Tibial nerve (tissue), 4 donors: ENCODE measurements around the gene STXBP6. TPM values are rescaled to one million over a fixed set of nuclear protein-coding genes. Genes with fewer than 3 reads are reported as not detected.
A peak's percentile ranks its signal among the peaks of the same experiment; 100 is the strongest.

Experiments used
- DNase-seq, 2 donors: peaks; one replicate each; pipeline ENCODE4 v3.0.0-alpha.2; 2019; ENCODE audit warnings: low spot score in 2 of 2
- H3K27ac ChIP-seq, 4 donors: fragments of 200-600 bp; sonication (generic) in 3 of 4; one replicate each; pipeline ENCODE4 v1.5.1; 2017 to 2019; ENCODE audit warnings: mild to moderate bottlenecking in 1 of 4
- H3K27me3 ChIP-seq, 2 donors: fragments of 200-600 bp; sonication (generic) in 1 of 2; one replicate each; pipeline versions ENCODE4 v1.5.1 to v1.6.0; 2017 to 2019
- H3K36me3 ChIP-seq, 3 donors: fragments of 200-600 bp; sonication (generic); one replicate each; pipeline ENCODE4 v1.5.1; 2018 to 2019
- H3K4me1 ChIP-seq, 4 donors: fragments of 200-600 bp; sonication (generic) in 3 of 4; one replicate each; pipeline ENCODE4 v1.5.1; 2017 to 2019
- H3K4me3 ChIP-seq, 4 donors: fragments of 200-600 bp; sonication (generic) in 3 of 4; one replicate each; pipeline ENCODE4 v1.5.1; 2017 to 2019; ENCODE audit warnings: mild to moderate bottlenecking in 1 of 4, moderate library complexity in 1 of 4
- H3K9me3 ChIP-seq, 4 donors: fragments of 200-600 bp; sonication (generic) in 3 of 4; one replicate each; pipeline ENCODE4 v1.5.1; 2017 to 2019
- EP300 ChIP-seq, 2 donors: sonication (generic); formaldehyde crosslinking; IDR thresholded peaks; one replicate each; pipeline ENCODE4 v1.6.1; 2017; ENCODE audit warnings: antibody characterized with exemption in 2 of 2, mild to moderate bottlenecking in 1 of 2
- POLR2A ChIP-seq, 2 donors: fragments of 450-650 bp; IDR thresholded peaks; one replicate each; pipeline ENCODE4 v1.6.1; 2017; ENCODE audit warnings: antibody characterized with exemption in 2 of 2, mild to moderate bottlenecking in 2 of 2, moderate library complexity in 2 of 2
- WGBS, 2 donors: methylation state at CpG; one replicate each; pipeline ENCODE4 v1.1.5; 2018; 5-methylcytosine and 5-hydroxymethylcytosine counted together
- total RNA-seq, 4 donors: library from RNA; depleted of rRNA; stranded (reverse); fragments of >200 nt; gene quantifications; one replicate each; pipeline ENCODE4 v1.1.0, GENCODE V29; 2016
- TF ChIP-seq, protein P1 (sequence below), 5 experiments: fragments of 200-600 bp in 3 of 5; fragments of 450-650 bp in 2 of 5; sonication (generic) in 3 of 5; IDR thresholded peaks; one replicate each; pipeline ENCODE4 v1.5.1; 2016 to 2019; ENCODE audit warnings: antibody characterized with exemption in 5 of 5, mild to moderate bottlenecking in 3 of 5, moderate library complexity in 2 of 5

STXBP6 gene
- total RNA-seq, 4 donors from 2014 or later: 12.6 to 42.6 (median 33.5) TPM

DNA sequence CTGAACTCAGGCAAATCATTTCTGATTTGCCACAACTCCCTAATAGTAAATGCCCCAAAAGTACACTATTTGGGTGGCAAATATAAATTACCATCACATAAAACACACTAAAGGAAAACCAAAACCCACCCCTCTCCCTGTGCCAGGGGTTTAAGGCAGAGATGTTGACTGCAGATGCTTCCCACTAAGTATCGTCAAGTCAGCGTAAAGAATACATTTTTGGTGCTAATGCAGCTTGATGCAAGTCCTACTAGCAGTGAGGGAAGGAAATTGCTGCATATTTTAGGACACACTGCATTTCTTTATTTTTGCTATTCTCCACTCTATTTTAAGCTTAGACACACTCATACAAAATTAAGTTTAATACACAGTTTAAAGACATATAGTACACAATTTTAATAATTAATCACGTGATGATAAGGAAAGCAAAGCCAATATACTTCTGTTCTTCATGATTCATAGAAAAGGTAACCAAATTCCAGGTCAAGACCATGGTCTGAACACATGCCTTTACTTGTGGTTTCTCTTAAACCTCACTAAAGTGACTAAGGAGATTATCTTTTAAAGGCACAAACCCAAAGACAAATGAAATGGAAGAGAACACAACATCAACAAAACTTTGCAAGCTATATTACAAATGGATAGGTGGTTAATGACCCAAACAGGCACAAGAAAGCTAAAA is 162.2 kb downstream of the STXBP6 start:
- Histone ChIP-seq H3K9me3 (peaks cover 0 to 13% (median 0%) of the 10 kb centered on the region in 4 donors), H3K27ac (no peak overlapping the region), H3K4me3 (no peak overlapping the region), H3K36me3 (no peaks in the 10 kb centered on the region), H3K27me3 (no peaks in the 10 kb centered on the region), H3K4me1 (peaks cover 0 to 6% (median 0%) of the 10 kb centered on the region in 4 donors)
- peak in 1 of 2 donors; percentile 45 for TF ChIP-seq EP300 (IDR thresholded peaks at IDR 0.05)
- TF ChIP-seq, protein P1, sequence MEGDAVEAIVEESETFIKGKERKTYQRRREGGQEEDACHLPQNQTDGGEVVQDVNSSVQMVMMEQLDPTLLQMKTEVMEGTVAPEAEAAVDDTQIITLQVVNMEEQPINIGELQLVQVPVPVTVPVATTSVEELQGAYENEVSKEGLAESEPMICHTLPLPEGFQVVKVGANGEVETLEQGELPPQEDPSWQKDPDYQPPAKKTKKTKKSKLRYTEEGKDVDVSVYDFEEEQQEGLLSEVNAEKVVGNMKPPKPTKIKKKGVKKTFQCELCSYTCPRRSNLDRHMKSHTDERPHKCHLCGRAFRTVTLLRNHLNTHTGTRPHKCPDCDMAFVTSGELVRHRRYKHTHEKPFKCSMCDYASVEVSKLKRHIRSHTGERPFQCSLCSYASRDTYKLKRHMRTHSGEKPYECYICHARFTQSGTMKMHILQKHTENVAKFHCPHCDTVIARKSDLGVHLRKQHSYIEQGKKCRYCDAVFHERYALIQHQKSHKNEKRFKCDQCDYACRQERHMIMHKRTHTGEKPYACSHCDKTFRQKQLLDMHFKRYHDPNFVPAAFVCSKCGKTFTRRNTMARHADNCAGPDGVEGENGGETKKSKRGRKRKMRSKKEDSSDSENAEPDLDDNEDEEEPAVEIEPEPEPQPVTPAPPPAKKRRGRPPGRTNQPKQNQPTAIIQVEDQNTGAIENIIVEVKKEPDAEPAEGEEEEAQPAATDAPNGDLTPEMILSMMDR (IDR thresholded peaks at IDR 0.05): no peak
- no peak for DNase-seq
- WGBS, 2 donors: 86 to 91% methylated on average over 3 of the region's 3 CpGs

DNA sequence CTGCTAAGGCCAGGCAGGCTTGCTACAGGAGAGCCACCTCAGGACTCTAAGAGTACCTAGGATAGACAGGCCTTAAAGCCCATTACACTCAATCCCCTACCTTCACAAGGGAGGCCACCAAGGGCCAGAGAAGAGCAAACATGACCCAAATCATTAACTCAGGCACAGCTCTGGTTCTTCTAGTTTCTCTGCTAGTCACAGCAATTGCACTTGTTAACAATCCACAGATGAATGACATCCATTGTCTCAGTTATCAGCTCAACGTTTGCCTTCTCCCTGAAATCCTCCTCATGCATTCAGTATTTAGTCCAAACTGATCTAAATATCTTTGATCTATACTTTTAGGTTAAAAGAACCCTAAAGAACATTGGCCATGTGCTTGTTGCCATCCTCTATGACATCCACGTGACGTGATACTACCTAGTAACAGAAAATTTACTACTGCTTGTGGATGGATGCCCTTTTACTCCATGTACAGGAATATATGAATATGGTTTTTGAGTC is 164.5 kb downstream of the STXBP6 start:
- DNase-seq: no peak
- 70 to 76% methylated on average over 3 of the region's 3 CpGs for WGBS, 2 donors
- Histone ChIP-seq H3K9me3 (peaks cover 0 to 5% (median 0%) of the 10 kb centered on the region in 4 donors), H3K27ac (no peak overlapping the region), H3K36me3 (no peaks in the 10 kb centered on the region), H3K4me3 (no peak overlapping the region), H3K4me1 (peaks cover 0 to 17% (median 5%) of the 10 kb centered on the region in 4 donors), H3K27me3 (no peaks in the 10 kb centered on the region)
- TF ChIP-seq POLR2A (IDR thresholded peaks at IDR 0.05): no peak
- TF ChIP-seq, protein P1 (IDR thresholded peaks at IDR 0.05): no peak
- TF ChIP-seq EP300 (IDR thresholded peaks at IDR 0.05): no peak

DNA sequence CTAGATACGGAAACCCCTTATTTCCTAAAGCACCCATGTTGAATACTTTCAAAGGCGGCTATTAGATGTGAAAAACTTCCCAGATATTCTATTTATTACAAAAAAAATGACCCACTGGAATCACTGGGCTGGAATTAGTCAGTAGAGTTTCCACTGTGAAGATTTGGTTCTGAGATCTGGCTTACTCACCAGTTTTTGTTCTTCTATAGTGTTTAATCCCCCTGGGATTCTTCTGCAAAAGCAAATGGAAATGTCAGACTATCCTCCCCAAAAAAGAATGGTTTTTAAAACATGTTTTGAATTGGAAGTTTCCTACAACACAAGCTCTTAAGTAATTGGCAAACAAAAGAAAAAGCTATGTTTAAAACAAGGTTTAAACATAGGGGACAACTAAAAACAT is 166.4 kb downstream of the STXBP6 start:
- no peak for TF ChIP-seq POLR2A (IDR thresholded peaks at IDR 0.05)
- no peak for TF ChIP-seq EP300 (IDR thresholded peaks at IDR 0.05)
- TF ChIP-seq, protein P1 (IDR thresholded peaks at IDR 0.05): no peak
- Histone ChIP-seq H3K27ac (no peak overlapping the region), H3K9me3 (no peaks in the 10 kb centered on the region), H3K36me3 (no peaks in the 10 kb centered on the region), H3K4me3 (no peak overlapping the region), H3K27me3 (no peaks in the 10 kb centered on the region), H3K4me1 (peaks cover 0 to 26% (median 6%) of the 10 kb centered on the region in 4 donors)
- no peak for DNase-seq
- WGBS, 2 donors: 84 to 89% methylated on average over 2 of the region's 2 CpGs

DNA sequence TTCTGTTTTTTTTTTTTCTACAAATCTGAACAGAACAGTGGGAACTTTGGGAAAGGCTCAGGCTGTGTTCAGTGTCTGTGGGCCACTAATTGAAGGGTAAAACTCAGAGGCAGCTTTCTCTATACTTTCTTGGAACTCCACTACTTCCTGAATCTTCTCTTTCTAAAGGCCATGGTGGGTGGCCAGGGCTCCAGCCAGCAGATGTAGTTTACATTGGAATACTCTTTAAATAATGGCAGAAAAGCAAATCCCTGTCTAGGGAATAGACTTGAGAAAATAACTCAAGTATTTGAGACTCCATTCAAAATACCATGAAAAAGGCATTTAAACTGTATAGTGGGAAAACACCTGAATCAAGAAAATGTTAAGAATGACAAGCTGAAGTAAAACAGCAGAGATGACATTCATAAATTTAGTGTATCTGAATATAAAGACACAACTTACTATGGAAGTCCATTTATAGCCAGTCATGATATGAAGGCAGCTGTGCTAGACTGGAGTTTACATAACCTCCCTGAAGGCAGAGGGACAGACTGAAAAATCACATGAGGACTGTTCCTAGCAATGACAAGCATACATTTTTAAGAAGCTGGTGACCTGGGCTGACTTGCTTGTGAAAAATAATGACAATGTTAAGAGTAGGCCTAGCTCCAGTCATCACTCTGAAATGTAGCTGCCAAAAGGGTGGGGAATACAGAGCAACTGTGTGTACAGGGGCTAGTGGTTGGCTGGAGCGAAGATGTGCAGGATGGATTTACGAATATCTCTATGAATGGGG is 168.6 kb downstream of the STXBP6 start:
- Histone ChIP-seq H3K4me3 (no peak overlapping the region), H3K4me1 (peaks cover 3 to 42% (median 7%) of the 10 kb centered on the region in 4 donors), H3K9me3 (no peaks in the 10 kb centered on the region), H3K27ac (peak overlapping the region in 3 of 4 donors; percentile 22 to 83 (median 63)), H3K36me3 (no peaks in the 10 kb centered on the region), H3K27me3 (no peaks in the 10 kb centered on the region)
- TF ChIP-seq EP300 (IDR thresholded peaks at IDR 0.05) (no peak), POLR2A (IDR thresholded peaks at IDR 0.05) (no peak)
- TF ChIP-seq, protein P1 (IDR thresholded peaks at IDR 0.05): no peak
- 81 to 90% methylated on average over 2 of the region's 2 CpGs for WGBS, 2 donors
- DNase-seq: no peak

DNA sequence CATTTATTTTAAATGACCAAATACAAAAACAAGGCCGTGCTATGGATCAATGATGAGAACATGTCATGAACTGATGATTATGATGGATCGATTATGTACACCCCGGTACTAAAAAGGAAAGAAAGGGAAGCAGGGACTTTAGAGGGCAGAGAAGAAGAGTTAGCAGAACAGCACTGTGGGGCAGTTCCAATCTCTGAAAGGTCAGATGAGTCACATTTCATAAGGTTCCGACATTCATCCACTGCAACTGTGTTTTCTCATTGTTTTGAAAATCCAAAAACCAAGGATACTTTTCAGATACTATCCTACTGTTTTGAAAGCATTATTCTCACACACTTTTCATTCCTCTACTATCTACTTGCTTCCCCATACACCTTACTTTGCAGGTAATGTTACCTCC is 169.3 kb downstream of the STXBP6 start:
- peak overlapping the region in 3 of 4 donors; percentile 22 to 83 (median 63) for H3K27ac ChIP-seq

More for the DNA sequence above, 169.3 kb downstream of the STXBP6 start:
- WGBS, 2 donors: 64 to 69% methylated on average over 4 of the region's 4 CpGs
- no peak for TF ChIP-seq POLR2A (IDR thresholded peaks at IDR 0.05)
- no peak for TF ChIP-seq EP300 (IDR thresholded peaks at IDR 0.05)
- TF ChIP-seq, protein P1 (IDR thresholded peaks at IDR 0.05): no peak
- Histone ChIP-seq H3K9me3 (no peaks in the 10 kb centered on the region), H3K27me3 (no peaks in the 10 kb centered on the region), H3K4me3 (no peak overlapping the region), H3K4me1 (peaks cover 4 to 48% (median 9%) of the 10 kb centered on the region in 4 donors), H3K36me3 (no peaks in the 10 kb centered on the region)
- DNase-seq: no peak
